Stimulated activated naive CD8-positive, alpha-beta T cell treated with anti-CD3 and anti-CD28 coated beads, Interleukin-15, amount 100 ng/mL, for 72 hours (primary cell): Measurements from ENCODE around the gene LINGO1.

Source experiments
- ATAC-seq: fragments of 150-1000 bp; cut with Tn5 transposase; 2 replicates; pipeline ENCODE4 v1.10.0; 2021; ENCODE audit warnings: mild to moderate bottlenecking, moderate library complexity
- DNase-seq, 2 donors: peaks; one replicate each; pipeline ENCODE4 v3.0.0; 2021 to 2022
- H3K27ac Mint-ChIP-seq, 2 donors: one replicate each; pipeline ENCODE4 v1.8.0; 2022; ENCODE audit warnings: mild to moderate bottlenecking in 2 of 2, mixed read lengths in 2 of 2, moderate library complexity in 2 of 2
- H3K27me3 Mint-ChIP-seq: one replicate; pipeline ENCODE4 v1.8.0; 2022; ENCODE audit warnings: mixed read lengths
- H3K4me1 Mint-ChIP-seq: one replicate; pipeline ENCODE4 v1.8.0; 2022; ENCODE audit warnings: mild to moderate bottlenecking, mixed read lengths
- H3K4me3 Mint-ChIP-seq, 2 donors: one replicate each; pipeline ENCODE4 v1.8.0; 2022; ENCODE audit warnings: mild to moderate bottlenecking in 2 of 2, mixed read lengths in 2 of 2, moderate library complexity in 1 of 2
- H3K9me3 Mint-ChIP-seq, 2 donors: one replicate each; pipeline ENCODE4 v1.8.0; 2022; ENCODE audit warnings: mixed read lengths in 2 of 2

Gene LINGO1, protein sequence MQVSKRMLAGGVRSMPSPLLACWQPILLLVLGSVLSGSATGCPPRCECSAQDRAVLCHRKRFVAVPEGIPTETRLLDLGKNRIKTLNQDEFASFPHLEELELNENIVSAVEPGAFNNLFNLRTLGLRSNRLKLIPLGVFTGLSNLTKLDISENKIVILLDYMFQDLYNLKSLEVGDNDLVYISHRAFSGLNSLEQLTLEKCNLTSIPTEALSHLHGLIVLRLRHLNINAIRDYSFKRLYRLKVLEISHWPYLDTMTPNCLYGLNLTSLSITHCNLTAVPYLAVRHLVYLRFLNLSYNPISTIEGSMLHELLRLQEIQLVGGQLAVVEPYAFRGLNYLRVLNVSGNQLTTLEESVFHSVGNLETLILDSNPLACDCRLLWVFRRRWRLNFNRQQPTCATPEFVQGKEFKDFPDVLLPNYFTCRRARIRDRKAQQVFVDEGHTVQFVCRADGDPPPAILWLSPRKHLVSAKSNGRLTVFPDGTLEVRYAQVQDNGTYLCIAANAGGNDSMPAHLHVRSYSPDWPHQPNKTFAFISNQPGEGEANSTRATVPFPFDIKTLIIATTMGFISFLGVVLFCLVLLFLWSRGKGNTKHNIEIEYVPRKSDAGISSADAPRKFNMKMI

DNA sequence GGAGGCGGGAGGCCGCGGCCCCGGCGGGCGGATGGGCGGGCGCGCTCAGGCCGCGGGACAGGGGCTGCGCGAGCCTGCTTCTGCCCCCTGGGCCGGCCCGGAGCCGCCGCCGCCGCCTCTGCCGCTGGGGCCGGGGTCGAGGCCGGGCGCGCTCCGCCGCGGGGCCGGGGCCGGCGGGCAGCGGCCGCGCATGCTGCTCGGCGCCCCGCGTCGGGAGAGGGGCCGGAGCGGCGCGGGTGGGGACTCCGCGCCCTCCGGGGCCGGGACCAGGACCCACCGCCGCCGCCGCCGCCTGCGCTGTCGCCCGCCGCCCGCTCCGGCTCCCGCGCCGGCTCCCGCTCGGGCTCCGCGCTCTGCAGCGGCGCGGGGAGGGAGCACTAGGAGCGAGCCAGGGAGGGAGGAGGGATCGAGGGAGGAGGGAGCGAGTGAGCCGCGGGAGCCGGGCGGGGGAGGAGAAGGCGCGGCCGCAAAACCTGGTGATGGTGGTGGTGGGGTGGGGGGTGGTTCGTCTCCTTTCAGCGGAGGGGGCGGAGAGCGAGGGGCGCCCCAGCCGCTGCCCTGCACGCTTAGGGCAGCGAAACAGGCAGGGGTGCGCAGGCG lies at the start of gene LINGO1:
TSS of gene LINGO1 (minus strand) at position 379 of the 600 bp plus-strand sequence. CDS start 597 bp downstream, outside the sequence.
- ATAC-seq = peak; percentile 11
- Mint-ChIP-seq H3K27me3 (peaks cover 78% of the 10 kb centered on the region), H3K27ac (no peak within 1 kb of the TSS), H3K4me3 (peak within 1 kb of the TSS; percentile 49 to 68), H3K4me1 (peaks cover 14% of the 10 kb centered on the region), H3K9me3 (no peaks in the 10 kb centered on the region)
- no peak for DNase-seq

DNA sequence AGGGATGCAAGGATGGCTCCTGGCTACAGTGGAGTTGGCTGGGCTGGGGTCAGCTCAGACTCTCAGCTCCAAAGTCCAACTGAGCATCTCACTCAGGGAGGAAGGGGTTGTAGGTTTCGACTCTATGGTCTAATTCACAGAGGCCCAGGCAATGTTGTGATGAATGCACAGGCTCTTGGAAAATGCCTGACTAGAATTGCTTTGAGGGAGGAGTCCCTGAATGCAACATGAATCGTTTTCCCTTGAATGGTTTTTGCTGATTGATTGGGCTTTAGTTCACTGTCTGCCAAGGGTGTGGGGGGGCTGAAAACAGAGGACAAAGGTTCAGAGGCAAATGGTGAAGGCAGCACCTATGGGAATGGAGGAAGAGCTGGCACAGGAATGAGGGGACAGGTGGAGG lies 48.6 kb upstream of the LINGO1 start:
- H3K9me3 Mint-ChIP-seq = no peaks in the 10 kb centered on the region
- no peak overlapping the region for H3K4me3 Mint-ChIP-seq
- H3K27me3 Mint-ChIP-seq = peaks cover 59% of the 10 kb centered on the region
- DNase-seq (no peak), ATAC-seq (no peak)
- no peaks in the 10 kb centered on the region for H3K4me1 Mint-ChIP-seq
- H3K27ac Mint-ChIP-seq = no peak overlapping the region

DNA sequence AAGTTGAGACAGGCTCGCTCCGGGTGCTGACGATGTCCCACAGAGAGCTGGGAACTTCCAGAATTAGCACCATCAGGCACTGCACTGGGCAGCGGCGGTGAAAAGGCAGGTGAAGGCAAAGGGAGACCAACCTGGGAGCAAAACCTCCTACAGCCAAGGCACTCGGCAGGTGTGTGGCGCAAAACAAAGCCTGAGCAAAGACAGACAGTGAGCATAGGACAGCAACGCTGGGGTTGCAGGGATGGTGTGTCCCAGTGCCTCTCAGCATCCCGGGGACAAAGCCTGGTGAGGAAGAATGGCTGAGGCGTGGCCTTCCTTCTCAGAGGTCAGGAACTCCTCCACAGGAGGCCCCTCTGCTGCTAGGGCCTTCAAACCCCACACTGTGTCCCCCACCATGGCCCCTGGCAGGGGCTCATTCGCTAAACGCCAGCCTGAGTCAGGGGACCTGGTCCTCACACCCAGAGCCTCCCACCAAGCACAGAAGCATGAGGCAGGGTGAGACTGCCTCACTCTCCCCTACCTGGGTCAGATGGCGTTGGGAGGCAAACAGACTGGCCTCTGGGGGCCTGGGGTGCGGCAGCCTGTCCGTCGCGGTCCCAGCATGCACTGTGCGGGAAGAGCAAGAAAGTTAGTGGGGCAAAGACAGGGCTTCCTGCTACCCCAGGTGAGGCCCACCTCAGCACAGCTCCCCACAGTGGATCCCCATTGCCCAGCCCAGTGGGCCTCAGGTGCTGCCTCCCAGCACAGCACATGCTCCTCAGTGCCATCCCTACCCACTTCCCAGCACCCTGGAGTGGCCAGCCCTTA lies 44.1 kb upstream of the LINGO1 start:
- H3K4me3 Mint-ChIP-seq = no peak overlapping the region
- DNase-seq (no peak), ATAC-seq (peak; percentile 12)
- no peaks in the 10 kb centered on the region for H3K9me3 Mint-ChIP-seq
- no peak overlapping the region for H3K27ac Mint-ChIP-seq
- peaks cover 35% of the 10 kb centered on the region for H3K27me3 Mint-ChIP-seq
- H3K4me1 Mint-ChIP-seq = no peaks in the 10 kb centered on the region

DNA sequence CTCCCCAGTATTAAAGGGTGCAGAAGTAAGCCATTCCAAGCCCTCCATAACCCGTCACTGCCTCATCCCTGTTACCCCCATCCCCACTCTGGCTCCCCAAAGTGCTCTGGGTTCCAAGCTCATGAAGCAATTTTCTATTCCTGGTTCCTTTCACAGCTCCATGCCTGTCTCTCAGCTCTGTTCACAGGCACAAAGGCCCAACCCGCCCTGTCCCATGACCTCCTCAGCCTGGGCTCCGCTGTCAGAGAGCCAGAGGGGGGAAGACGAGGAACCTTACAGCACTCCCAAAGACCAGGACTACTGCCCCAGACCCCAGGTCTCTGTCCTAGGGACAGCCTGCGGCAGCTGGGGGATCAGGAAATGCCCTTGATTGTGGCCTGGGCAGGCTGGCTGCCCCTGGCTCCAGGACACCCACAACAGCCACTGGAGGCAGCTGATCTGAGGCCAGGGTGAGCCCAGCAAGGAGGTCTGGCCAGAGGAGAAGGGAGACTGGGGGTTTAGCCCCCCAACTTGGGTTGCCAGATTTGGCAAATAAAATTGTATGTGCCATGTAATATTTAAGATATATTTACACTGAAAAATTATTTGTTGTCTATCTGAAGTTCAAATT lies 43.2 kb upstream of the LINGO1 start:
- DNase-seq = no peak
- ATAC-seq = no peak
- no peaks in the 10 kb centered on the region for H3K9me3 Mint-ChIP-seq
- H3K27me3 Mint-ChIP-seq = peaks cover 27% of the 10 kb centered on the region
- H3K4me1 Mint-ChIP-seq = no peaks in the 10 kb centered on the region
- H3K4me3 Mint-ChIP-seq = no peak overlapping the region
- H3K27ac Mint-ChIP-seq = no peak overlapping the region

DNA sequence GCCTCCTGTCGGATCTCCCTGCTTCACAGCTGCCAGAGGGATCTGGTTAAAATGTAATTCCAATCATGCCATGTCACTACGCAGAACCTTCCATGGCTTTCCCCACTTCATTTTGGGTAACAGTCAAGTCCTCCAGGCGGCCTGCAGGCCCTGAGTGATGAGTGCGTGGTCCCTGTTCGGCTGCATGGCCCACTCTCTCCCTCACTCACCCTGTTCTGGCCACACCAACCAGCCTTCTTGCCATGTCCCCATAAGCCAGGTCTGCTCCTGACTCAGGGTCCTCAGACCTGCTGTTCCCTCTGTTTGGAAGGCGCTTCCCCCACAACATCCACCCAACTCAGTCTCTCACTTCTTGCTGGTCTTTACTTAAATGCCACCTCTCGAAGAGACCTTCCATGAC lies 41.6 kb upstream of the LINGO1 start:
- no peak for DNase-seq
- Mint-ChIP-seq H3K4me3 (no peak overlapping the region), H3K27me3 (peaks cover 17% of the 10 kb centered on the region), H3K9me3 (no peaks in the 10 kb centered on the region), H3K4me1 (no peaks in the 10 kb centered on the region), H3K27ac (no peak overlapping the region)
- ATAC-seq = no peak

DNA sequence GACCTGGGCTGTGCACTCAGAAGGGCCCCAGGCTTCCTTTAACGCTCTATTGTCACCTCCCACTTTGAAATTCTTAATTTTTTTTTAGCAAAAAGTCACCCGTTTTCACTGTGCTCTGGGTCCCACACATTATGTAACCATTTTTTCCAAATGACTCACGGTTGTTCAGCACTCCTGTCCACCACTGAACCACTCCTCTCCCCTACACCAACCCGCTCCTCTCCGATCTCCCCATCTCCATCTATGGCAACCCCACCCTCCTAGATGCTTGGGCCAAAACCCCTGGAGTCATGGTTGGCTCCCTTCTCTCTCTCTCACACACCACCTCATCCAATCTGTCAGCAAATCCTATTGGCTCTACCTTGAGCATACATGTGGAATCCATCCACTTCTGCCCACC lies 41.2 kb upstream of the LINGO1 start:
- no peak for ATAC-seq
- no peak overlapping the region for H3K4me3 Mint-ChIP-seq

DNA sequence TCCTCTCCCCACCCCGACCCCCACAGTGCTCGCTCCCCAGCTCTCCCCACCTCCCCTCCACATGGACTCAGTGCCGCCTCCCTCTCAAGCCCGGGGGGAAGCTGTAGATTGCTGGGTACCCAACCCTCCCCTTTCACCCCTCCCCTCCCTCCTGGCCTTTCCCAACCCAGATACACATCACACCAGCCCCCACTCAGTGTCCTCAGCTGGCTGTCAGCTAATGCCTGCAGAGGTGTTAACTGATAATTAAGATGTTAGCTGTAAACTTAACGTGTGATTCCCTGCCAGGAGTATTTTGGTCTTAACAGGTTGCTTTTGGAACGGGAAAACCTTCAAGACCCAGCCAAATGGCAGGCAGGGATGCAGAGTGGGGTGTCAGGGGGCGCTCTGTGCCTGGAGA lies 39.4 kb upstream of the LINGO1 start:
- ATAC-seq = no peak
- no peak overlapping the region for H3K27ac Mint-ChIP-seq
- no peak overlapping the region for H3K4me3 Mint-ChIP-seq

More for the DNA sequence above, 41.2 kb upstream of the LINGO1 start:
- Mint-ChIP-seq H3K27ac (no peak overlapping the region), H3K4me1 (no peaks in the 10 kb centered on the region), H3K27me3 (peaks cover 17% of the 10 kb centered on the region), H3K9me3 (no peaks in the 10 kb centered on the region)
- no peak for DNase-seq

DNA sequence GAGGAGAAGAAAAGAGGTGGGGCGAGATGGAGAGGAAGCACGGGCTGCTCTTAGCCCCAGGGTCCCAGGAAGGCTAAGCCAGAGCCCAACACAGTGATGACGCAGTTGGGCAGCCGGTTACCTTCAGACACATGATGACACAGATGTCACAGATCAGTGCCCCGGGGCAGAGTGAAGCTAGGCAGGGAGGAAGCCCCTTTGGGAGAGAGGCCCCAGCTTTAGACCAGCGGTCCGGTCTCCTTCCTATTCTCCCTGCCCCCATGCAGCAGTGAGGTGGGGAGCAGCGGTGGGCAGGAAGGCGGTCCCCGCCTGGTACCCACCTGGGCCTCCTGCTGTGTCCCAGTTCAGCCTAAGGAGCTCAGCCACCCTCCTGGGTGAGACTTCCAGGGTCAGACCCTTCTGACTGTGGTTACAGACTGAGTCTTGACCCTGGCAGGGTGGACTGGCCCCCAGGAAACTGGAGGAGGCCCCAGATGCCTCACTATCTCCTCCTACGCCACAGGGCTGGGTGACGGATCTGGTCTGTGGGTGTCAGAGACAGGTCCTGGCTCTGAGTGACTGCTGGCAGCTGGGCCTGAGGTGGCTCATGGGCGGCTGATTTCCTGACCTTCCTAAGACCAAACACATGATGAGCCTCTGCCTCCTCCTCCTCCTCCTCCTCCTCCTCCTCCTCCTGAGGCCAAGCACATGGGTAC lies 38.8 kb upstream of the LINGO1 start:
- ATAC-seq = no peak
- Mint-ChIP-seq H3K27me3 (peaks cover 20% of the 10 kb centered on the region), H3K27ac (peak overlapping the region in 1 of 2 donors; percentile 64), H3K9me3 (no peaks in the 10 kb centered on the region), H3K4me3 (no peak overlapping the region), H3K4me1 (no peaks in the 10 kb centered on the region)
- no peak for DNase-seq

More for the DNA sequence above, 39.4 kb upstream of the LINGO1 start:
- no peak for DNase-seq
- H3K9me3 Mint-ChIP-seq = no peaks in the 10 kb centered on the region
- peaks cover 17% of the 10 kb centered on the region for H3K27me3 Mint-ChIP-seq
- no peaks in the 10 kb centered on the region for H3K4me1 Mint-ChIP-seq

DNA sequence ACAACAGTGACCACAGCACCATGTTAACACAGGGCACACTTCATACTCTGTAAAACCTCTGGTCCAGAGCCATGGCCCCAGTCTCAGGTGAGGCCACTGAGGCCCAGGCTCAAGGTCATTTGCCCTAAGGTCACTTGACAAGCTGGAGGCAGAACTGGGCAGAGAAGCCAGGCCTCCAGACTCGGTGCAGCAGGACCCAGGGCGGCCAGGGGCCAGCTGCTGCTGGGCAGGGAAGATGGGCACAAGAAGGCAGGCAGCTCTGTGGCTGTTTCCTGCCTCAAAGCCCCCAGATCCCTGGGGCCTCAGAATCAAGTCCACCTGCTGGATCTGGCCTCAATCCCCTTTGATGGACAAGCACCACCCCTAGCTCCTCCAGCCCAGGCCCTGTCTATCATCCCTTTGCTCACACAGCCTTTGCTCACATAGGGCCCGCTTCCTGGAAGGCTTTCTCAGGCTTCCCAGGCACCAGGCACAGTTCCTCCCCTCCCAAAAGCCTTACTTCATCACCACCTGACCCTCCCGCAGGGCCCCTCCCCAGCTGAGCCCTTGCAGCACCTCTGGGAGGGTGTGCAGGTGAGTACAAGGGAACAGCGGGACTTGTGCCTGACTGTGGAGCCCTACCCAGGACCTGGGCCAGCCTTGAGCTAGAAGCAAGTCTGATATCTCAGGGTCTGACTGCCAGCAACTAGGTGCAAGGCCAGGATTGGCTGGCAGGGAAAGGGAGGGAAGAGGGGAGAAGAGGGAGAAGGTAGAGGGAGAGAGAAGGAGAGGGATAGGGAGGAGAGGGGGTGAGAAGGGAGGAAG lies 38.0 kb upstream of the LINGO1 start:
- Mint-ChIP-seq H3K27ac (peak overlapping the region; percentile 47 to 64), H3K27me3 (peaks cover 28% of the 10 kb centered on the region), H3K4me1 (no peaks in the 10 kb centered on the region), H3K9me3 (no peaks in the 10 kb centered on the region), H3K4me3 (no peak overlapping the region)
- DNase-seq = no peak
- ATAC-seq = no peak

DNA sequence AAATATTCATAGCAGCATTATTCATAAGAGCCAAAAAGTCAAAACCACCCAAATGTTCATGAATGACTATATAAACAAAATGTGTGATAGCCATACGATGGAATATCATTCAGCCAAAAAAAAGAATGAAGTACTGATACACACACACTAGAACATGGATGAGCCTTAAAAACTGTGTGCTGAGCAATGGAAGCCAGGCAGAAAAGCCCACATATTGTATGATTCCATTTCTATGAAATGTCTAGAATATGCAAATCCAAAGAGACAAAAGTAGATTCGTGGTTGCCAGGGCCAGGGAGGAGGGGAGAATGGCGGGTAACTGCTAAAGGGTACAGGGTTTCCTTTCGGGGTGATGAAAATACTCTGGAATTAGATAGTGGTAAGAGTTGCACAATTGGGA lies 37.2 kb upstream of the LINGO1 start:
- Mint-ChIP-seq H3K27me3 (peaks cover 29% of the 10 kb centered on the region), H3K4me1 (no peaks in the 10 kb centered on the region), H3K9me3 (no peaks in the 10 kb centered on the region), H3K4me3 (no peak overlapping the region), H3K27ac (no peak overlapping the region)
- DNase-seq (no peak), ATAC-seq (no peak)

DNA sequence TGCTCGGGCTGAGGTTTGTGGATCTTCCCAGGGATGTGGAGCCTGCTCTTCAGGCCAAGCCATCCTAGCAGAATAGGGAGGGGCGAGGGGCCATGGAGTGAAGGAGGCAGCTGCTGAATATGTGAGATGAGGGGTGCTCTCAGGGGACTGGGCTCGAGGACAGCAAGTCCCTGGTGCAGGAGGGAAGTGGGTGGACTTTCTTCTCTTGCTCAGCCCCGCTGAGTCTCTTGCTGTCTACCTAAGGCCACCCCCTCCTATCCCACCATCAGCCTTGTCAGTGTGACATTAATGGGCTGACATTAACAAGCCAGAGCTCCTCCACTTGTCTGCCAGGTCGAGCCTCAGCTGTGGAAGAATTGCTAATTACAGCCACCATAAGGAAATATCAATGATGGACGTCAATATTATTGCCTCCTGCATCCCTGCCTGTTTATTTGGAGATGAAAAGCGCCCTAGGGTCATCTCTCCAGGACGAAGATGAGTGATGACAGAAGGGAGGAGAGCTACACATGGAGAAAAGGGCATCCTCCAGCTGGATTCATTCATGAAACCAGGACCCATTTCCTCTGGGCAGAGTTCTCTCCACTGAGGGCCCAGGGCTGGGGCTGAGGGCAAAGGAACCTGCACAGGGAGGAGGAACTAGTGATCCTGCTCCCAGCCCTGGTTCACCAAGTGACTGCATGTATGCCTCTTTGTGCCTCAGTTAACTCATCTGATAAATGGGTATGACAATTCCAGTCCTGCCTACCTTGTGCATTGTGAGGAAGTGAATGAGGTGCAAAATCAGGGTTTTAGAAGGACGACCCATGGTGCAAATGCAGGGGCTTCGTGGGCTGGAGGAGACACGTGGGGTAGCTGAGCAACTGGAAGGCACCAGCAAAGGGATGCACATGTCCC lies 34.9 kb upstream of the LINGO1 start:
- Mint-ChIP-seq H3K9me3 (no peaks in the 10 kb centered on the region), H3K4me1 (no peaks in the 10 kb centered on the region), H3K27me3 (peaks cover 29% of the 10 kb centered on the region), H3K4me3 (no peak overlapping the region), H3K27ac (no peak overlapping the region)
- ATAC-seq (no peak), DNase-seq (no peak)

DNA sequence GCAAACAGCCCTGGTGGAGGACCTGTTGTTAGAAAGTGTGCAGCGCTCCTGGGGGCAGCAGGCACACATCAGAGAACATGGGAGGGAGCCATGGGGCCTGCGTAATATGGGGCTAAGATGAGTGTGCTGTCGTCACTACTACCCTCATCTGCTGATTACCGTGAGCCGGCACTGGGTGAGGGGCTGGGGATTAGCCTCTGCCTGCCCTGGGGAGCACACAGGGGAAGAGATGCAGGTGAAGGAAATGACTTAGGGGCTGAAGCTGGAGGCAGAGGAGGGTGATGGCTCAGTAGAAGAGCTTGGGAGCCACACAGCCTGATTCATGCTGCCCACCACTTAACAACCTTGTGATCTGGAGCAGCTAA lies 33.6 kb upstream of the LINGO1 start:
- ATAC-seq (no peak), DNase-seq (no peak)
- H3K27ac Mint-ChIP-seq = no peak overlapping the region
- no peaks in the 10 kb centered on the region for H3K9me3 Mint-ChIP-seq
- H3K27me3 Mint-ChIP-seq = peaks cover 29% of the 10 kb centered on the region
- no peak overlapping the region for H3K4me3 Mint-ChIP-seq
- no peaks in the 10 kb centered on the region for H3K4me1 Mint-ChIP-seq

DNA sequence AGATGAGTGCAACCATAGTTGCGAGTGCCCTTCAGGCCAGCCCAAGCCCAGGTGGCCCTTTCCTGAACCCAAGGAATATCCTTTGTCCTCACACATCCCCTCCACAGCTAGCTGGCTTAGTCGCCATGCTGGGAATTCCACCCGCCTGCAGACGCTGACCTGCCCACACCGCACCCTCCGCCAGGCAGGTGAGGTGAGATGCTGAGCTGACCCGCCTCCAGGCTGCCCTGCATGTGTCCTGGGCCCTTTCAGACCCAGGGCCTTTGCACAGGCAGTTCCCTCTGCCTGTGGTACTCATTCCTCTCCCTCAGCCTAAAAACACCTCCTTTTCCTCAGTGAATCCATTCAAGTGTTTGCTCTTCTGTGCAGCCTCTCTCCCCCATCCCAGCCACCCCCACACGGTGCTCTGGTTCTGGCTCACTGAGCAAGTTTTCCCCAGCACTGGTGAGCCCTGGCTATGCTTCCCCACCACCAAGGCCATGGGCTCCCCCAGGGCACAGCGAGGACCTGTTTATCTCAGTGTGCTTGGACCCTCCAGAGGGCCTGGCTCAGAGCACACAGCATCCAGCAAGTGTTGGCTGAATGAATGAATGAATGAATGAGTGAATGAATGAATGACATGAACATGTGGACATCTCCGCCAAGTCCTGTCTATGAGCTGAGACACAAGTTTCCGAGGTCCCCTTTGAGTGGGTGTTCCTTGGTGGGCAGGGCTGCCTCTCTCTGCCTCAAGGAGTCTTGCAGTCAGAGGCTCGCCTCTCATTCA lies 33.0 kb upstream of the LINGO1 start:
- Mint-ChIP-seq H3K27me3 (peaks cover 32% of the 10 kb centered on the region), H3K4me3 (no peak overlapping the region), H3K27ac (peak overlapping the region in 1 of 2 donors; percentile 12), H3K4me1 (no peaks in the 10 kb centered on the region), H3K9me3 (no peaks in the 10 kb centered on the region)
- ATAC-seq (no peak), DNase-seq (no peak)
